GM06990 (cell line): ENCODE results near the gene CREB3L1.
A peak's percentile ranks its signal among the peaks of the same experiment; 100 is the strongest.

Experiments used
- DNase-seq: peaks from one replicate; pipeline ENCODE4 v3.0.0-alpha.2; 2011; ENCODE audit not compliant: insufficient read length; ENCODE audit errors: extremely low read depth
- H3K27me3 ChIP-seq: replicated peaks from 2 replicates; pipeline ENCODE4 v1.6.0; 2011; ENCODE audit warnings: low read length; ENCODE audit not compliant: control insufficient read depth, insufficient read depth
- H3K36me3 ChIP-seq: 2 replicates; pipeline ENCODE4 v1.5.1; 2011; ENCODE audit warnings: low read length; ENCODE audit not compliant: control insufficient read depth, insufficient read depth
- H3K4me3 ChIP-seq: replicated peaks from 2 replicates; pipeline ENCODE4 v1.5.1; 2011; ENCODE audit warnings: low read depth, mild to moderate bottlenecking, control low read depth, low read length
- CTCF ChIP-seq: IDR thresholded peaks from 2 replicates; pipeline ENCODE4 v1.5.1; 2011; ENCODE audit warnings: low read length, control low read depth, mild to moderate bottlenecking, inconsistent platforms; ENCODE audit not compliant: insufficient read depth, poor library complexity, severe bottlenecking

CREB3L1 gene

GRCh38 chr11:46294365-46295309 is 17.2 kb downstream of the CREB3L1 start:
- no peaks in the 10 kb centered on the region for H3K27me3 ChIP-seq
- no peaks in the 10 kb centered on the region for H3K36me3 ChIP-seq
- peak overlapping the region; percentile 47 for H3K4me3 ChIP-seq
- no peak for DNase-seq
- no peak for TF ChIP-seq CTCF

- peak; percentile 50 for DNase-seq
- Histone ChIP-seq H3K27me3 (no peaks in the 10 kb centered on the region), H3K4me3 (peak overlapping the region; percentile 47), H3K36me3 (no peaks in the 10 kb centered on the region)
- TF ChIP-seq CTCF: no peak
These were observed 18.0 kb downstream of the CREB3L1 start for GRCh38 chr11:46295312-46296058.

GRCh38 chr11:46296059-46296527 is 18.6 kb downstream of the CREB3L1 start:
- H3K36me3 ChIP-seq: no peaks in the 10 kb centered on the region
- no peak for TF ChIP-seq CTCF
- no peak for DNase-seq
- no peaks in the 10 kb centered on the region for H3K27me3 ChIP-seq
- H3K4me3 ChIP-seq: peak overlapping the region; percentile 47; the same call in 1 of the 2 replicates

- H3K36me3 ChIP-seq: no peaks in the 10 kb centered on the region
- H3K27me3 ChIP-seq: no peaks in the 10 kb centered on the region
- peak; percentile 30 for TF ChIP-seq CTCF
- H3K4me3 ChIP-seq: no peak overlapping the region
- DNase-seq: no peak
These were observed 19.3 kb downstream of the CREB3L1 start for GRCh38 chr11:46296528-46297448.

- H3K36me3 ChIP-seq: no peaks in the 10 kb centered on the region
- TF ChIP-seq CTCF: no peak
- no peak for DNase-seq
- no peaks in the 10 kb centered on the region for H3K27me3 ChIP-seq
- no peak overlapping the region for H3K4me3 ChIP-seq
These were observed 21.4 kb downstream of the CREB3L1 start for GRCh38 chr11:46298699-46299433.
